HG02571 (cell line): ENCODE measurements around the gene POU2F2.

Source experiments
- ATAC-seq: cut with Tn5 transposase; IDR thresholded peaks from one replicate; pipeline ENCODE4 v1.9.1; 2021; ENCODE audit warnings: mild to moderate bottlenecking, moderate library complexity; ENCODE audit not compliant: unreplicated experiment

The POU2F2 gene

GRCh38 chr19:42132030-42132628 is at the start of gene POU2F2:
POU2F2 (minus strand) TSS chr19:42132446; CDS start chr19:42132411, 35 bp downstream.
- peak; percentile 32 for ATAC-seq

DNA sequence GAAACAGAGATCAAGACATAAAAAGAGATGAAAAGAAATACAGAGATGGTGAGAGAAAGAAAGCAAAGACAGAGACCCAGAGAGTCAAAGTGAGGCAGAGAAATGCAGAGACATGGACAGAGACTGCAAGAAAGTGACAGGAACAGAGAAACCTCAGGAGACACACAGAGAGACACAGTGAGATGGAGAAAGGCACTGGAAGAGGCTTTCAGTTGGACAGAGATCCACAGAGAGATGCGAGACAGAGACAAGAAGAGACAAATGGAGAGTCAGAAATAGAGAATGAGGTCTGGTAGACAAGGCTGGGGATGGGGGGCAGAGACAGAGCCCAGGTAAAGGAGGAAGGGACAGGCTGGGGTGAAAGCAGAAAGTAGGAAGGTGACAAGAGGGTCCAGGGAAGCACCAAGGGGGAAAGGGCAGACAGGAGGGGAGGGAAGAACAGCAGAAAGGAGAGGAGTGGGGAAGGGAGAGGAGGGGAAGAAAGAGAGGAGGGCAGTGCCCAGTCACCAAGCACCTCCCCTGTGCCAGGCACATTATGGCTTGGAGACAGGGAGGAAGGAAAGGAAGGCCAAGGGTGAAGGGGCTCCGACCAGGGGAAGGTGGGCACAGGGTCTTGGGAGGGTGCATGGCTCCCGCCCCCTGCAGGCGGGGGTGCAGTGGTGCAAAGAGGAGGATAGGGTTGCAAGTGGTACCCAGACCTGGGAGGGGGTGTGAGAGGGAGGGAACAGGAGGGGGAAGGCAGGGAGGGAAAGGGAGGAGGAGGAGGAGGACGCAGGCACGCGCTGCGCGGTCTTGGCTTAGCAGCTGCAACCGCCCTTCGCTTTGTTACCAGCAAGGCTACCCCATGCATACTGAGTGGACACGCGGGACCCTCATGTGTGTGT is 46.8 kb upstream of the POU2F2 start:
- no peak for ATAC-seq

GRCh38 chr19:42177686-42178019 is 45.4 kb upstream of the POU2F2 start:
- ATAC-seq: no peak

DNA sequence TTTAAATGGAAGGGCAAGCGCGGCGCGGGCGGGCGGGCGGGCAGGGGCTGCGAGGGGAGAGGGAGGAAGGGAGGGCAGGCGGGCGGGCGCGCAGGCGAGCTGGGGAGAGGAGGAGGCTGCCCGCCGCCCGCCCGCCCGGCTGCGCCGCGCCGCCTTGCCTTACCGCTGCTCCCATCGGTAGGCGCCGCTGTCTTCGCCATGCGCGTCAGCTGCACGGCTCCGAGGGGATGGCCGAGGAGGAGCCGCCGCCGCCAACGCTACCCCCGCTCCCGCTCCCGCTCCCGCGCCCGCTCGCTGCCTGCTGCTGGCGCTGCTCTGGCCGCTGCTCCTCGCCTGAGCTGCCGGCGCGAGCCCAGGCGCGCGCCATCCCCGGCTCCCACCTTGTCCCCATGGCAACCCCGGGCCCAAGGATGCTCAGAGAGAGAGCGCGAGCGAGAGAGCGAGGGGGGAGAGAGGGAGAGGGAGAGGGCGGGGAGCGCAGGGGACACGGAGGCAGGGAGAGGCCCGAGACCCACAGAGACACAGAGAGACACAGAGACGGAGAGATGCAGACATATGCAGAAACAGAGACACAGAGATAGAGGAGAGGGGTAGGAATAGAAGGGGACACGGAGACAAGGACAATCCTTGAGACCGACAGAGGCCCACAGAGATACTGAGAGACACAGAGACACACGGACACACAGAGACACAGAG is 44.9 kb upstream of the POU2F2 start:
- no peak for ATAC-seq

DNA sequence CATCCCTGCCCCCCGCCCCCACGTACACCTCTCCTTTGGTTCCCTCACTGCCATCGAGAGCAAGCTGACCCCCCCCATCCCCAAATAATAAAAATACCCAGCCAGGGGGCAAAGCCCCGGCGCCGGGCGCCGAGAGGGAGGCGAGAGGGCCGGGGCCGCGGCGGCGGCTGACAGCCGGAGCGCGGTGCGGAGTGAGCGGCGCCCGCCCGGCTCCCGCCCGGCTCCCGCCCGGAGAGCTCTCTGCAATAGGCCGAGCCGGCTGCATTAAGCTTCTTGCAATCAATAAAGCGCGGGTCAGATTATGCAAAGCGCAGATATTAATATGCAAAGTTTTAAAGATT is 44.4 kb upstream of the POU2F2 start:
- ATAC-seq: no peak

DNA sequence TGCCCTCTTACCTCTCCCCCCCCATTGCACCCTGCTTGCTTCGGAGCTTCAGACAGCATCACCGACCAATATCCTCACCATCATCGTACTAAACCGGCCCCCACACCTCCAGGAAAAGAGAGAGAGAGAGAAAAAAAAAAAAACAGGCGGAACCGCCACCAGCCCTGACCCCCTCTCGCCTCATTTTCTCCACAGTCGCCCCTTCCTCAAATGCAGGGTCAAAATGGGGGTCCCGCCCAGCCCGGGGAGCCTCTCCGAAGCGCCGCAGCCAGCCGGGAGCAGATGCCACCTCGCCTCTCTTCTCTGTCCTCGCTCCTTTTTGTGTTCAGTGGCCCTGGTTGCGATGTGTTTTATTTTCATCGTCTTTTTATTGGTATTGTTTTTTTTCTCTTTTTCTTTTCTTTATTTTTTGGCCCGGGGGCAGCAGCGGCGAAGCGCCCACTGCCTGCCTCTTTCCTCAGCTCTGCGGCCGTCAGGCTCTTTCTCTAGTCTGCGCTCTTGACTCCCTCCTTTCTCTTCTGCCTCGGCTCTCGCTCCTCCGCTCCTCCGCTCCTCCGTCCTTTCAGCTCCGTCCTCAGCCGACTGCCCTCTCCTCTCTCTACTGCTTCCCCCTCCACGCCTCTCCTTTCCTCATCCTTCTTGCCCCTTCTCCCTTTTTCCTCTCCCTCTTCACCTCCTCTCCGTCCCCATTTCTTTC is 43.9 kb upstream of the POU2F2 start:
- ATAC-seq: no peak

DNA sequence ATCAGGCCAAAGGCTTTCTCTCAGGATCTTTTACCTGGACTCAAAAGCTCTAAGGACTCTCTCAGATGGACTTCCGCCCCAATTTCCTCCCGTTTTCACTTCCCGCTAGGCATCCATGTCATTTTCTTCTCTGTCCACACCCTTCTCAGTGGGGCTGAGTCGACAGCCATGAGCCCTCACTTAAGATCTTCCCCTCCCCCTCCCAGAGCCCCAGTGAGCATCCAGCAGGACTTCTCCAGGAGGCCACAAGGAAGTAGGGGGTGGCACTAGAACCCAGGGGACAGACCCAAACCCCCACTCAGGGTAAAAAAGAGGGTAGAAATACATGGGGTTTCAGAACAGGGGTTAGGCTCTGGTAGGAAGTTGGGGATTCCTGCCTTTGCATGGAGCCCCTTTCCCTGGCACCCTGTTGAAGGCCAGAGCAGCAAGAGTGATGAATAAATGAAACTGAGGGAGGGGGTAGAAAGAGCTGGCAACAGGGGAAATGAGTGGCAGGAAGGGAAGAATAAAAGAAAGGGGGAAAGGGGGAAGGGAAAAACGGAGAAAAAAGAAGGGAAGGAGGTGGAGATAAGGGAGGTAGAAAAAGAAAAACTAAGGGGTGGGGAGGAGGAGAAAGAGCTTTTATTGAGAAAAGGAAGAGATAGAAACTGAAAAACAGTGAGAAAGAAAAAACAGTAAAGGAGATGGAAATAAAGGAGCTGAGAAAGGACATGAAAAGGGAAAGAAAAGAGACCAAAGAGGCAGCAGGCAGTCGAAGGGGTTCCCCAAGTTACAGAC is 42.9 kb upstream of the POU2F2 start:
- ATAC-seq: no peak

DNA sequence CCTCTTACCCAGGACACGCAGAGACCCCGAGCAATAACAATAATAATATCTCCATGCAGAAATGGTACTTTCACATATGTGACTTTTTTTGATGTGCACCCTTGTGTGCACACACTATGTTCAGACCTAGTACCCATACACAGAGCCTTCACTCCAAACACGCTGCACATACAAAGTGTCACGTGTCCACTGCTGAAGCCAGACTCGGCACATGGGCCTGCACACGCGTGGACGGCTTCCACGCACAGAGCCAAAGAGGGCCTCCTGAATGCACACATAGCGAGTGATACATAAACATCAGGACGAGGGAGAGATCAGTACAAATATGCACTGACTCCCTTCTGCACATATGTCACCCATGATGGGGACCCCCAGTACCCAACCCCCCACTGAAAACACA is 41.9 kb upstream of the POU2F2 start:
- ATAC-seq: no peak

- ATAC-seq: no peak
These were observed 41.4 kb upstream of the POU2F2 start for GRCh38 chr19:42173695-42174094.

DNA sequence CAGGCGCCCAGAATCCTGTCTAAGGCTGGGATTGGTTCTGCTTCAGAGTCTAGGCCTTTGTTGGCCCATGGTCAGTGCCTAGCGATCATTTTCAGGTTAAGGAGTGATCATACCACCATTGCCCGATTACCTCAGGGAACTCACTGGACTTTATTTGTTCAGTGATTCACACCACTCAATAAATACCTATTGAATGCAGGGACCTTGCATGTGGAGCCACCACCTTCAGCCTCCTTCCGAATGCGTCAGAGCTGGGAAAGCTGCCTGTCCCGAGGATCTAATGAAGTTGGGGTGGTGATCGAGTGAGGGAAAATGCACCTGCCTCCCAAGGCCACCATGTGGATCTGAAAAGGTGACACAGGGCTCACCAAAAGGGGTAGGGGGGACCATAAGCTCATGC is 40.0 kb upstream of the POU2F2 start:
- ATAC-seq: no peak

DNA sequence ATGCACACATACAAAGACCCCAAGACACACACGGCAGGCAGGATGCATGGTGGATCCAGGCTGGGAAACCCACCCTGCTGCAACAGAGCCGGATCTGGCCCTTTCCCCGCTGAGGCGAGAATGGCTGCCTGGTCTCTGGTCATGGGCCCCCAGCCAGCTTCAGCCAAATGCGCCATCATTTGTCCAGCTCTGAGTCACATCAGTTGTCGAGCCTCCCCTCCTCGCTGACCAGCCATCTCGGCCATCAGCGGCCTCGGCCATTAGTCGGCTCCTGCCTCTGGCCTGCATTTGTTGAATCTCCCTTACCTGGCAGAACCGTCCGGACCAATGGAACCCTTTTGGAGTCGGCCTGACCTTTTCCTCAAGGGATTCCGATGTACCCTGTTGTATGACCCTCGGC is 38.5 kb upstream of the POU2F2 start:
- ATAC-seq: no peak

- no peak for ATAC-seq
These were observed 37.5 kb upstream of the POU2F2 start for GRCh38 chr19:42169486-42170413.

- no peak for ATAC-seq
These were observed 36.0 kb upstream of the POU2F2 start for GRCh38 chr19:42168206-42168605.

DNA sequence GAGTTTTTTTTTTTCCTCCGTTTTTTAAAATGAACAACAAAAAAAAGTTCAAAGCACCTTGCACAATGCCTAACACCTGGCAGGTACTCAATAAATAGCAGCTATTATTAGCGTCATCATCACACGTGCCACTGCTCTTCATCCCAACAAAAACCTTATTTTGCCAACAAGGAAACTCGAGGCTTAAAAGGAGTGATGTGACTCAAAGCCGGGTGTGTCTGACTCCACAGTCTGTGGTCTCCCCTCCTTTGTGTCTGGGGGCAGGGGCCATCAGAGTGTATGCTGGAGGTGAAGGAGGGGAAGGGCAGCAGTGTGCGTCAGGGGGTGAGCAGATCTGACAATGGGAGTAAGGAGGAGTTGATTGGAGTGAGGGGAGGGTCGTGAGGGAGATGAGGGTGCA is 34.1 kb upstream of the POU2F2 start:
- ATAC-seq: no peak

DNA sequence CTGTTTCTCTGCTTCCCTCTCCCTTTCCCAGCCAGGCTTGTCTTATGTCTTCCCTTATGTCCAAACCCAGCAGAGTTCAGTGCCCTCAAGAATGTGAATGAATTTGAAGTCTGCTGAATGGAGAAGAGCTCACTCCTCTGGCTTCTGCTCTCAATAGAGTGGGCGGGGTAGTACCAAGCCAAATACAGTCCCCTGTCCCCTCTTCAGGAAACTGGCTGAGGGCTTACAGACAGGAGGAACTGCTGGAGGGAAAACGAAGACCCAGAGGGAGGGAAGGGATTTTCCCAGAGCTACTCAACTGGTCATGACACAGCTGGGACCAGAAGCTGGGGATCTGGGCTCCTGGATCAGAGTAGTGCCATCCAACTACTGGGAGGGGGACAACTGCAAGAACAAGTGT is 32.9 kb upstream of the POU2F2 start:
- no peak for ATAC-seq

DNA sequence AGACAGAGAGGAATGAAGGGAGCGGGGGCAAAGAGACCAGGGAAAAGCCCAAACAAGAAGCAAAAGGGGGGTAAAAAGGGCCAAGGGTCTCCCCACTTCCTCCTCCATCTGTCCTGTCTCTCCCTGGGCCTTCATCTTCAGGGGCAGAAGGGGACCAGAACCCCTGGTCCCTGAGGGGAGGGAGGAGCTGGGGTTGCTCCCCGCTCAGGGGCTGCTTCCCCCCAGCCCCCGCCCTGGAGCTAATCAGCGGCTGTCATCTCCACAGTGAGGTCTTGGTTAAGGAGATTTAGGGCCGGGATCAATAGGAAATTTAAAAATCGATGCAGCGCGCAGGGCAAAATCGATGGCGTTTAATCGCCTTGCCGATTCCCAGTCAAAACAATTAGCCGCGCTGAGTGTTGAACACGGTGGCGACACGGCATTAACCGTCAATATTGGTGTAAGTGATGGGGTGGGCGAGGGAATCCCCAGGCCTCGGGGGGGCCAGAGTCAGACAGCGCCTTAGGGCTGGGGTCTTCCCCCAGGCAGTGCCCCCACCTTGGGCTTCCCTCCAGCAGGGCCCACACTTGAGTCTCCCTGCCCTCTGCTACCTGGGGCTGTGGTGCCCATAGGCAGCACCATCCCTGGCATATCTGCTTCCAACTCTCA is 29.5 kb upstream of the POU2F2 start:
- no peak for ATAC-seq

GRCh38 chr19:42159942-42160341 is 27.7 kb upstream of the POU2F2 start:
- ATAC-seq: no peak

DNA sequence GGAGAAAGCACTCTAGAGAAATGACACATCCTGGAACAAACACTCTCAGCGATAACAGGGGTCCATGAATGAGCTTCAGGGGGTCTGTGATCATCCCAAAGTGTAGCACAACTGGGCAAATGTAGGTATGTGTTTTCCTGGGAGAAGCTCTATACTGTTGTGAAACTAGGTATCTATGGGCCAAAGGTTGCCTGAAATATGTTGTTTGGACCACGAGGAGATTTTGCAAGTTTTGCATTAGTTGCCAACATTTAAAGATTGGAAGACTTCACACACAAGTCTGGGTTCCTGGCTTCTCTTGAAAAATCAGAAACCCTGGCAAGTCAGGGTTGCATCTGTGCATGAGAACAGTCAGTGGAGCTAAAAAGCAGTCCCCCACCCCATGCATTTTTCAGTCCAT is 26.7 kb upstream of the POU2F2 start:
- no peak for ATAC-seq

- no peak for ATAC-seq
These were observed 24.3 kb upstream of the POU2F2 start for GRCh38 chr19:42156571-42156970.
